ENCODE measurements around the gene KRT24. TPM values are rescaled to one million over a fixed set of nuclear protein-coding genes. Genes with fewer than 3 reads are reported as not detected.
A peak's percentile ranks its signal among the peaks of the same experiment; 100 is the strongest.

The KRT24 gene
- total and polyA plus RNA-seq, 4 donors = not detected

DNA sequence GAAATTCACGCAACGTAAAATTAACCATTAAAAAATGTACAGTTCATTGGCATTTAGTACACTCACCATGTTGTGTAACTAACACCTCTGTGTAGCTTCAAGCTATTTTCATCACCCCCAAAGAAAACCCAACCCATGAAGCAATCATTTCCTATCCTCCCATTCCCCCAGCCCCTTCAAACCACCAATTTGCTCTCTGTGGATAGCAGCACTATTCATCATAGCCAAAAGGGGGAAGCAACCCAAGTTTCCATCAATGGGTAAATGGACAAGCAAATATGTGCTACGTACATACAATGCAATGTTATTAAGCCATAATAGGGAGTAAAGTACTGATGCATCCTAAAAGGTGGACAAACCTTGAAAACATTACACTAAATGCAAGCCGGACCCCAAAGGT, 27.6 kb downstream of the KRT24 start:
- no peaks in the 10 kb centered on the region for H3K4me1 ChIP-seq (ENCODE audit: control insufficient read depth, insufficient read depth, low read length)
- 100% methylated on average over 2 of the region's 4 CpGs for WGBS (ENCODE audit: insufficient coverage)
- no peaks in the 10 kb centered on the region for H3K36me3 ChIP-seq (ENCODE audit: control insufficient read depth, insufficient read depth, low read length)
- DNase-seq (ENCODE audit: low read depth in 4 of 6, low spot score in 6 of 6) = no peak
- no peaks in the 10 kb centered on the region for H3K9me3 ChIP-seq (ENCODE audit: control insufficient read depth, insufficient read depth, low read length)
- no peak overlapping the region for H3K4me3 ChIP-seq (ENCODE audit: low read depth, low read length)
- H3K27me3 ChIP-seq (ENCODE audit: control insufficient read depth, insufficient read depth, low read length) = peaks cover 2% of the 10 kb centered on the region
- no peak overlapping the region for H3K27ac ChIP-seq (ENCODE audit: low read depth, low read length)

DNA sequence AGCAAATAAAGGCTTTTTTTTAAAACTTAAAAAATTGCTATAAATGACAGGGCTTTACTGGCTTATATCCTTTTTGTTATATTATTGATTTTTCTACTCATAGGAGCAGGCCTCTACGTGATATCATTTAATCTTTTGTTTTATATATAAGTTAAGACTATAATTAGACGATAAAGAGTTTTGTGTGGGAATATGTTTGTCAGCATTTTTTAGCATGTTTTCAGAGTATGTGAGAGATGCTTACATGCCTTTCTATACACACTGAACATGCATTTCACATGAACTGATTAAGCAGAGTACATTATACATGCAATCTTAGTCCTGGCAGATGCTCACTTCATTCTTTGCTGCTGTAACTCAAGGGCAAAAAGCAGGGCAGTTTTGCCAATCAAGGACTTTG, 30.9 kb downstream of the KRT24 start:
- Histone ChIP-seq H3K27me3 (ENCODE audit: control insufficient read depth, insufficient read depth, low read length) (peaks cover 2% of the 10 kb centered on the region), H3K4me1 (ENCODE audit: control insufficient read depth, insufficient read depth, low read length) (no peaks in the 10 kb centered on the region), H3K36me3 (ENCODE audit: control insufficient read depth, insufficient read depth, low read length) (no peaks in the 10 kb centered on the region), H3K4me3 (ENCODE audit: low read depth, low read length) (no peak overlapping the region), H3K27ac (ENCODE audit: low read depth, low read length) (no peak overlapping the region), H3K9me3 (ENCODE audit: control insufficient read depth, insufficient read depth, low read length) (no peaks in the 10 kb centered on the region)
- no CpG with 5 or more reads among the region's 2 CpGs for WGBS (ENCODE audit: insufficient coverage)
- DNase-seq (ENCODE audit: low read depth in 4 of 6, low spot score in 6 of 6) = no peak

GRCh38 chr17:40671282-40671681, 32.3 kb downstream of the KRT24 start:
- H3K4me3 ChIP-seq (ENCODE audit: low read depth, low read length) = no peak overlapping the region
- DNase-seq (ENCODE audit: low read depth in 4 of 6, low spot score in 6 of 6) = peak in 1 of 6 donors; percentile 18
- no peak overlapping the region for H3K27ac ChIP-seq (ENCODE audit: low read depth, low read length)
- no peaks in the 10 kb centered on the region for H3K9me3 ChIP-seq (ENCODE audit: control insufficient read depth, insufficient read depth, low read length)
- 64% methylated on average over 4 of the region's 4 CpGs for WGBS (ENCODE audit: insufficient coverage)
- no peaks in the 10 kb centered on the region for H3K4me1 ChIP-seq (ENCODE audit: control insufficient read depth, insufficient read depth, low read length)
- H3K36me3 ChIP-seq (ENCODE audit: control insufficient read depth, insufficient read depth, low read length) = no peaks in the 10 kb centered on the region
- H3K27me3 ChIP-seq (ENCODE audit: control insufficient read depth, insufficient read depth, low read length) = no peaks in the 10 kb centered on the region

GRCh38 chr17:40666331-40666730, 37.2 kb downstream of the KRT24 start:
- H3K9me3 ChIP-seq (ENCODE audit: control insufficient read depth, insufficient read depth, low read length) = no peaks in the 10 kb centered on the region
- no peak overlapping the region for H3K27ac ChIP-seq (ENCODE audit: low read depth, low read length)
- H3K27me3 ChIP-seq (ENCODE audit: control insufficient read depth, insufficient read depth, low read length) = no peaks in the 10 kb centered on the region
- no peaks in the 10 kb centered on the region for H3K36me3 ChIP-seq (ENCODE audit: control insufficient read depth, insufficient read depth, low read length)
- no peak for DNase-seq (ENCODE audit: low read depth in 4 of 6, low spot score in 6 of 6)
- no peaks in the 10 kb centered on the region for H3K4me1 ChIP-seq (ENCODE audit: control insufficient read depth, insufficient read depth, low read length)
- H3K4me3 ChIP-seq (ENCODE audit: low read depth, low read length) = no peak overlapping the region

DNA sequence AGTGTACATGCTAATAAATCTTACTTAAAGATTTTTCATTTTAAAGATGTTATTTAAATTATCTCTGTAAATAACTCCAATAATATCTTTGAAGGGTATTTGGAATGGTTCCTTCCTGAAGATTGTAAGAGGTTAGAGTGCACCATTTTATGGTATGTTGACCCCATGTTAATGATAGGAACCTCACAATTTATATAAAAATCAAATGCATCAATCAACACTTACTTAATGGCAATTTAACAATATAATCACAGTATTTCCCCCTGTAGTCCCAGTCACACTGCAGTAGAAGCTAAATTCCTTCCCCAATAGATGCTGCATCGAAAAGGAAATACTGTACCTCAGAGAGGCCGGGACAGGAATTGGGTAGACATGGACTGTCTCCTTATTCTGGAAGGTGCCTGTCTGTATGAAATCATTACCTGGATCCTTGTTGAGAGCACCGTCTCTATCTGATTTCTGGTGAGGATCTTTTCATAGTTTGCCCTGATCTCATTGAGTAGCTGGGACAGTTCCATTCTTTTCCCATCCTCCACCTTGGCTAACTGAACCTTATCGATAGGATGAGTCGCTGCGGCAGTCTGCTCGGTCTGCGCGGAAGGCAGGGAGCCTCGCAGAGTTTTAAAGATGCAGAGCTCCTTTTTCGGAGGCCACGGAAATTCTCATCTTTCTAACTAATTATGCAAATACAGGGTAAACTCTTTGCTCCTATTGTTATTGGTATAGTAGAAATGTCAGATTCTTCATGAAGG, 38.8 kb downstream of the KRT24 start, which contains the start of gene KRT222:
Gene KRT222, minus strand, starts transcription at position 596 of the 752 bp plus-strand sequence. Its CDS starts 78 bp downstream, at position 518.
- no peaks in the 10 kb centered on the region for H3K4me1 ChIP-seq (ENCODE audit: control insufficient read depth, insufficient read depth, low read length)
- 0% methylated on average over 2 of the region's 12 CpGs for WGBS (ENCODE audit: insufficient coverage)
- no peaks in the 10 kb centered on the region for H3K36me3 ChIP-seq (ENCODE audit: control insufficient read depth, insufficient read depth, low read length)
- peak; percentile 15 to 87 (median 36) for DNase-seq (ENCODE audit: low read depth in 4 of 6, low spot score in 6 of 6)
- H3K9me3 ChIP-seq (ENCODE audit: control insufficient read depth, insufficient read depth, low read length) = no peaks in the 10 kb centered on the region
- no peaks in the 10 kb centered on the region for H3K27me3 ChIP-seq (ENCODE audit: control insufficient read depth, insufficient read depth, low read length)
- H3K27ac ChIP-seq (ENCODE audit: low read depth, low read length) = no peak within 1 kb of the TSS
- peak within 1 kb of the TSS; percentile 6 for H3K4me3 ChIP-seq (ENCODE audit: low read depth, low read length)

DNA sequence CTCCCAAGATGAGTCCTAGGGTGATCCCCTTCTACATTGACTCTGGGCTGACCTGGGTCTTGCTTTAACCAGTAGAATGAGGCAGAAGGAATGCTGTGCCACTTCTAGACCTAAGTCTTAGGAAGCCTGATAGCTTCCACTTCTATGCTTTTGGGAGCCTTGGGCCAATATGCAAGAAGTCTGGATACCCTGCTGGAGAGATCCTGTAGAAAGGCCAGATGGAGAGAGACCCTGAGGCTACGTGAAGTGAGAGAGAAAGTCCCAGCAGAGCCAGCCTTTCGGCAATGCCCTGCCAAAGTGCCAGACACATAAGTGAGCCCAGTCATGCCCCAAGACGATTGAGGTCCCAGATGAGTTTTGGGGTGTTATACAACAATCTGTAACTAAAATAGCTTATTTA, 40.3 kb downstream of the KRT24 start:
- no peak for DNase-seq (ENCODE audit: low read depth in 4 of 6, low spot score in 6 of 6)
- Histone ChIP-seq H3K4me1 (ENCODE audit: control insufficient read depth, insufficient read depth, low read length) (no peaks in the 10 kb centered on the region), H3K27me3 (ENCODE audit: control insufficient read depth, insufficient read depth, low read length) (no peaks in the 10 kb centered on the region), H3K27ac (ENCODE audit: low read depth, low read length) (no peak overlapping the region), H3K9me3 (ENCODE audit: control insufficient read depth, insufficient read depth, low read length) (no peaks in the 10 kb centered on the region), H3K4me3 (ENCODE audit: low read depth, low read length) (no peak overlapping the region), H3K36me3 (ENCODE audit: control insufficient read depth, insufficient read depth, low read length) (no peaks in the 10 kb centered on the region)
- 90% methylated on average over 2 of the region's 3 CpGs for WGBS (ENCODE audit: insufficient coverage)

GRCh38 chr17:40659911-40660310, 43.6 kb downstream of the KRT24 start:
- WGBS (ENCODE audit: insufficient coverage) = 96% methylated on average over 6 of the region's 7 CpGs
- no peaks in the 10 kb centered on the region for H3K27me3 ChIP-seq (ENCODE audit: control insufficient read depth, insufficient read depth, low read length)

DNA sequence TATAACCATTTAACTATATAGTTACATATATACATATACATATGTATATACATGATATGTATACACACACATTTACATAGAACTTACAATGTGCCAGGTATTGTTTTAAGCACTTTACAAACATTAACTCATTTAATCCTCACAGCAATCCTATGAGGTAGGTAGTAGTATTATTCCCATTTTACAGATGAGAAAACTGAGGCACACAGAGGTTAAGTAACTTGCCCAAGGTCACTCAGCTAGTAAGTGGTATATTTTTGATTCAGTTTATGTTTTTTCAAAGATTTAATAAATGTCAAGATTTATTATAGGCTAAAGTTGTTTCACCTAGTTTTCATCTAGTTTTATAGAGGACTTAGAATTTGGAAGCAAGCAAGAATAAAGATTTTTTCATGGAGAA, 45.2 kb downstream of the KRT24 start:
- no peaks in the 10 kb centered on the region for H3K27me3 ChIP-seq (ENCODE audit: control insufficient read depth, insufficient read depth, low read length)
- H3K27ac ChIP-seq (ENCODE audit: low read depth, low read length) = no peak overlapping the region
- no peaks in the 10 kb centered on the region for H3K36me3 ChIP-seq (ENCODE audit: control insufficient read depth, insufficient read depth, low read length)
- no peaks in the 10 kb centered on the region for H3K9me3 ChIP-seq (ENCODE audit: control insufficient read depth, insufficient read depth, low read length)
- H3K4me1 ChIP-seq (ENCODE audit: control insufficient read depth, insufficient read depth, low read length) = no peaks in the 10 kb centered on the region
- no peak for DNase-seq (ENCODE audit: low read depth in 4 of 6, low spot score in 6 of 6)
- no peak overlapping the region for H3K4me3 ChIP-seq (ENCODE audit: low read depth, low read length)

More at GRCh38 chr17:40659911-40660310, 43.6 kb downstream of the KRT24 start:
- Histone ChIP-seq H3K9me3 (ENCODE audit: control insufficient read depth, insufficient read depth, low read length) (no peaks in the 10 kb centered on the region), H3K36me3 (ENCODE audit: control insufficient read depth, insufficient read depth, low read length) (no peaks in the 10 kb centered on the region), H3K4me1 (ENCODE audit: control insufficient read depth, insufficient read depth, low read length) (no peaks in the 10 kb centered on the region), H3K27ac (ENCODE audit: low read depth, low read length) (no peak overlapping the region), H3K4me3 (ENCODE audit: low read depth, low read length) (no peak overlapping the region)
- DNase-seq (ENCODE audit: low read depth in 4 of 6, low spot score in 6 of 6) = no peak

DNA sequence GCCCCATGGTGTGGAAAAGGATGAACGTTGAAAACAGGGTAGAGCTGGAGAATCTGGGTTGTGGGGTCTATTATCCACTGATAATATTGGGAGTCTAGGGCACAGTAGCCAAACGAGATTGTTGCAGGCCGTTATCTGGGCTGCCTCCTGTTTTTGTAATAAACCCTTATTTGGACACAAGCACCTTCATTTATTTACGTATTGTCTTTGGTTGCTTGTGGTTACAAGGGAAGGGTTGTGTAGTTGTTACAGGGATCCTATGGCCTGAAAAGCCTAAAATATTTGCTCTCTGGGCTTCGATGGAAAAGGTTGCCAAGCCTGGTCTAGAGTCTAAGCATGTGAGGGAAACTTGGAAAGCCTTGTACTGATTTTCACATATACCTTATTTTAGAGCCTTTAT, 51.6 kb downstream of the KRT24 start:
- H3K27me3 ChIP-seq (ENCODE audit: control insufficient read depth, insufficient read depth, low read length) = no peaks in the 10 kb centered on the region
- no peak for DNase-seq (ENCODE audit: low read depth in 4 of 6, low spot score in 6 of 6)
- H3K36me3 ChIP-seq (ENCODE audit: control insufficient read depth, insufficient read depth, low read length) = no peaks in the 10 kb centered on the region
- 81% methylated on average over 2 of the region's 5 CpGs for WGBS (ENCODE audit: insufficient coverage)
- no peak overlapping the region for H3K4me3 ChIP-seq (ENCODE audit: low read depth, low read length)
- H3K27ac ChIP-seq (ENCODE audit: low read depth, low read length) = no peak overlapping the region
- peaks cover 5% of the 10 kb centered on the region for H3K4me1 ChIP-seq (ENCODE audit: control insufficient read depth, insufficient read depth, low read length)
- no peaks in the 10 kb centered on the region for H3K9me3 ChIP-seq (ENCODE audit: control insufficient read depth, insufficient read depth, low read length)

- DNase-seq (ENCODE audit: low read depth in 4 of 6, low spot score in 6 of 6) = peak in 2 of 6 donors; percentile 56 to 61
- 1% methylated on average over 27 of the region's 28 CpGs for WGBS (ENCODE audit: insufficient coverage)
- peaks cover 5% of the 10 kb centered on the region for H3K4me1 ChIP-seq (ENCODE audit: control insufficient read depth, insufficient read depth, low read length)
These were observed 55.1 kb downstream of the KRT24 start for GRCh38 chr17:40648384-40648968.

More at GRCh38 chr17:40648384-40648968, 55.1 kb downstream of the KRT24 start:
- no peaks in the 10 kb centered on the region for H3K9me3 ChIP-seq (ENCODE audit: control insufficient read depth, insufficient read depth, low read length)
- peak overlapping the region; percentile 91 for H3K27ac ChIP-seq (ENCODE audit: low read depth, low read length)
- H3K36me3 ChIP-seq (ENCODE audit: control insufficient read depth, insufficient read depth, low read length) = no peaks in the 10 kb centered on the region
- peak overlapping the region; percentile 94 for H3K4me3 ChIP-seq (ENCODE audit: low read depth, low read length)
- H3K27me3 ChIP-seq (ENCODE audit: control insufficient read depth, insufficient read depth, low read length) = no peaks in the 10 kb centered on the region
